ENCODE data around the gene CPEB1.

Gene CPEB1

GRCh38 chr15:82585072-82585471 is 62.1 kb downstream of the CPEB1 start:
- H3K4me1 ChIP-seq (ENCODE audit: control insufficient read depth, insufficient read depth, low read length) = peaks cover 13% of the 10 kb centered on the region
- H3K9ac ChIP-seq (ENCODE audit: low read length) = peak overlapping the region; percentile 6
- H3K27me3 ChIP-seq (replicated peaks; ENCODE audit: control insufficient read depth, insufficient read depth, low read length) = no peaks in the 10 kb centered on the region
- no peaks in the 10 kb centered on the region for H3K36me3 ChIP-seq (ENCODE audit: control insufficient read depth, insufficient read depth, low read length, severe bottlenecking)
- peak overlapping the region; percentile 43 for H3K4me3 ChIP-seq (ENCODE audit: low read length)
- H3K9me3 ChIP-seq (ENCODE audit: control insufficient read depth, low read length) = no peaks in the 10 kb centered on the region
- DNase-seq (ENCODE audit: low read depth) = peak; percentile 85

GRCh38 chr15:82580713-82581112 is 66.5 kb downstream of the CPEB1 start:
- no peak for DNase-seq (ENCODE audit: low read depth)
- Histone ChIP-seq H3K9me3 (ENCODE audit: control insufficient read depth, low read length) (no peaks in the 10 kb centered on the region), H3K9ac (ENCODE audit: low read length) (no peak overlapping the region), H3K4me3 (ENCODE audit: low read length) (no peak overlapping the region), H3K4me1 (ENCODE audit: control insufficient read depth, insufficient read depth, low read length) (peaks cover 11% of the 10 kb centered on the region), H3K27me3 (replicated peaks; ENCODE audit: control insufficient read depth, insufficient read depth, low read length) (no peaks in the 10 kb centered on the region), H3K36me3 (ENCODE audit: control insufficient read depth, insufficient read depth, low read length, severe bottlenecking) (no peaks in the 10 kb centered on the region)

GRCh38 chr15:82575335-82575734 is 71.8 kb downstream of the CPEB1 start:
- no peak overlapping the region for H3K4me3 ChIP-seq (ENCODE audit: low read length)
- H3K9ac ChIP-seq (ENCODE audit: low read length) = no peak overlapping the region
- H3K9me3 ChIP-seq (ENCODE audit: control insufficient read depth, low read length) = no peaks in the 10 kb centered on the region
- H3K4me1 ChIP-seq (ENCODE audit: control insufficient read depth, insufficient read depth, low read length) = peaks cover 16% of the 10 kb centered on the region
- H3K27me3 ChIP-seq (replicated peaks; ENCODE audit: control insufficient read depth, insufficient read depth, low read length) = no peaks in the 10 kb centered on the region
- H3K36me3 ChIP-seq (ENCODE audit: control insufficient read depth, insufficient read depth, low read length, severe bottlenecking) = no peaks in the 10 kb centered on the region
- no peak for DNase-seq (ENCODE audit: low read depth)

- Histone ChIP-seq H3K36me3 (ENCODE audit: control insufficient read depth, insufficient read depth, low read length, severe bottlenecking) (no peaks in the 10 kb centered on the region), H3K4me1 (ENCODE audit: control insufficient read depth, insufficient read depth, low read length) (peaks cover 16% of the 10 kb centered on the region)
Observed at GRCh38 chr15:82572986-82573385, 74.2 kb downstream of the CPEB1 start.

GRCh38 chr15:82572311-82572710 is 74.9 kb downstream of the CPEB1 start:
- no peaks in the 10 kb centered on the region for H3K27me3 ChIP-seq (replicated peaks; ENCODE audit: control insufficient read depth, insufficient read depth, low read length)
- no peaks in the 10 kb centered on the region for H3K9me3 ChIP-seq (ENCODE audit: control insufficient read depth, low read length)
- peak overlapping the region; percentile 86 for H3K4me3 ChIP-seq (ENCODE audit: low read length)
- H3K36me3 ChIP-seq (ENCODE audit: control insufficient read depth, insufficient read depth, low read length, severe bottlenecking) = no peaks in the 10 kb centered on the region
- DNase-seq (ENCODE audit: low read depth) = no peak
- peaks cover 16% of the 10 kb centered on the region for H3K4me1 ChIP-seq (ENCODE audit: control insufficient read depth, insufficient read depth, low read length)
- H3K9ac ChIP-seq (ENCODE audit: low read length) = peak overlapping the region; percentile 83

More at GRCh38 chr15:82572986-82573385, 74.2 kb downstream of the CPEB1 start:
- DNase-seq (ENCODE audit: low read depth) = no peak
- no peak overlapping the region for H3K4me3 ChIP-seq (ENCODE audit: low read length)
- H3K9ac ChIP-seq (ENCODE audit: low read length) = no peak overlapping the region
- no peaks in the 10 kb centered on the region for H3K9me3 ChIP-seq (ENCODE audit: control insufficient read depth, low read length)
- no peaks in the 10 kb centered on the region for H3K27me3 ChIP-seq (replicated peaks; ENCODE audit: control insufficient read depth, insufficient read depth, low read length)

GRCh38 chr15:82571722-82572222 is 75.4 kb downstream of the CPEB1 start:
- H3K9me3 ChIP-seq (ENCODE audit: control insufficient read depth, low read length) = no peaks in the 10 kb centered on the region
- H3K4me1 ChIP-seq (ENCODE audit: control insufficient read depth, insufficient read depth, low read length) = peaks cover 16% of the 10 kb centered on the region
- no peaks in the 10 kb centered on the region for H3K27me3 ChIP-seq (replicated peaks; ENCODE audit: control insufficient read depth, insufficient read depth, low read length)
- H3K36me3 ChIP-seq (ENCODE audit: control insufficient read depth, insufficient read depth, low read length, severe bottlenecking) = no peaks in the 10 kb centered on the region
- peak; percentile 81 for DNase-seq (ENCODE audit: low read depth)
- H3K4me3 ChIP-seq (ENCODE audit: low read length) = peak overlapping the region; percentile 86
- peak overlapping the region; percentile 83 for H3K9ac ChIP-seq (ENCODE audit: low read length)

- Histone ChIP-seq H3K27me3 (replicated peaks; ENCODE audit: control insufficient read depth, insufficient read depth, low read length) (no peaks in the 10 kb centered on the region), H3K9ac (ENCODE audit: low read length) (peak overlapping the region; percentile 83), H3K9me3 (ENCODE audit: control insufficient read depth, low read length) (no peaks in the 10 kb centered on the region), H3K36me3 (ENCODE audit: control insufficient read depth, insufficient read depth, low read length, severe bottlenecking) (no peaks in the 10 kb centered on the region), H3K4me3 (ENCODE audit: low read length) (peak overlapping the region; percentile 86), H3K4me1 (ENCODE audit: control insufficient read depth, insufficient read depth, low read length) (peaks cover 22% of the 10 kb centered on the region)
- DNase-seq (ENCODE audit: low read depth) = no peak
Observed at GRCh38 chr15:82570721-82571508, 76.2 kb downstream of the CPEB1 start.

- Histone ChIP-seq H3K4me1 (ENCODE audit: control insufficient read depth, insufficient read depth, low read length) (peaks cover 22% of the 10 kb centered on the region), H3K9me3 (ENCODE audit: control insufficient read depth, low read length) (no peaks in the 10 kb centered on the region), H3K27me3 (replicated peaks; ENCODE audit: control insufficient read depth, insufficient read depth, low read length) (no peaks in the 10 kb centered on the region), H3K9ac (ENCODE audit: low read length) (no peak overlapping the region), H3K36me3 (ENCODE audit: control insufficient read depth, insufficient read depth, low read length, severe bottlenecking) (no peaks in the 10 kb centered on the region), H3K4me3 (ENCODE audit: low read length) (no peak overlapping the region)
- no peak for DNase-seq (ENCODE audit: low read depth)
Observed at GRCh38 chr15:82569834-82570233, 77.3 kb downstream of the CPEB1 start.

- no peaks in the 10 kb centered on the region for H3K27me3 ChIP-seq (replicated peaks; ENCODE audit: control insufficient read depth, insufficient read depth, low read length)
- no peaks in the 10 kb centered on the region for H3K36me3 ChIP-seq (ENCODE audit: control insufficient read depth, insufficient read depth, low read length, severe bottlenecking)
Observed at GRCh38 chr15:82568986-82569385, 78.2 kb downstream of the CPEB1 start.

GRCh38 chr15:82567661-82568060 is 79.5 kb downstream of the CPEB1 start:
- H3K36me3 ChIP-seq (ENCODE audit: control insufficient read depth, insufficient read depth, low read length, severe bottlenecking) = no peaks in the 10 kb centered on the region
- H3K4me1 ChIP-seq (ENCODE audit: control insufficient read depth, insufficient read depth, low read length) = peaks cover 22% of the 10 kb centered on the region
- H3K27me3 ChIP-seq (replicated peaks; ENCODE audit: control insufficient read depth, insufficient read depth, low read length) = no peaks in the 10 kb centered on the region
- no peaks in the 10 kb centered on the region for H3K9me3 ChIP-seq (ENCODE audit: control insufficient read depth, low read length)
- no peak overlapping the region for H3K9ac ChIP-seq (ENCODE audit: low read length)
- no peak for DNase-seq (ENCODE audit: low read depth)
- no peak overlapping the region for H3K4me3 ChIP-seq (ENCODE audit: low read length)

More at GRCh38 chr15:82568986-82569385, 78.2 kb downstream of the CPEB1 start:
- no peak for DNase-seq (ENCODE audit: low read depth)
- no peak overlapping the region for H3K9ac ChIP-seq (ENCODE audit: low read length)
- no peak overlapping the region for H3K4me3 ChIP-seq (ENCODE audit: low read length)
- H3K4me1 ChIP-seq (ENCODE audit: control insufficient read depth, insufficient read depth, low read length) = peaks cover 22% of the 10 kb centered on the region
- no peaks in the 10 kb centered on the region for H3K9me3 ChIP-seq (ENCODE audit: control insufficient read depth, low read length)

- Histone ChIP-seq H3K36me3 (ENCODE audit: control insufficient read depth, insufficient read depth, low read length, severe bottlenecking) (no peaks in the 10 kb centered on the region), H3K4me3 (ENCODE audit: low read length) (no peak overlapping the region)
- DNase-seq (ENCODE audit: low read depth) = peak; percentile 60
Observed at GRCh38 chr15:82566690-82567089, 80.5 kb downstream of the CPEB1 start.

More at GRCh38 chr15:82566690-82567089, 80.5 kb downstream of the CPEB1 start:
- H3K4me1 ChIP-seq (ENCODE audit: control insufficient read depth, insufficient read depth, low read length) = peaks cover 17% of the 10 kb centered on the region
- H3K27me3 ChIP-seq (replicated peaks; ENCODE audit: control insufficient read depth, insufficient read depth, low read length) = no peaks in the 10 kb centered on the region
- no peaks in the 10 kb centered on the region for H3K9me3 ChIP-seq (ENCODE audit: control insufficient read depth, low read length)
- H3K9ac ChIP-seq (ENCODE audit: low read length) = no peak overlapping the region
